SK-N-SH (cell line): ENCODE results near the gene SLC9A7. TPM values are rescaled to one million over a fixed set of nuclear protein-coding genes. Genes with fewer than 3 reads are reported as not detected.

Source experiments
- CTCF ChIA-PET: fragments of 300-600, 350-600 bp; formaldehyde crosslinking; extraction: SDS; loops from one replicate; lab custom pipeline; 2021; lab: Yijun Ruan, JAX
- POLR2A ChIA-PET: fragments of 350-600 bp; sonication (Branson Sonifier 250); formaldehyde crosslinking; extraction: SDS; loops from one replicate; lab custom pipeline; 2020; ENCODE audit warnings: antibody characterized with exemption, inconsistent platforms; lab: Yijun Ruan, JAX
- DNase-seq: peaks from one replicate; pipeline ENCODE4 v3.0.0; 2012
- H2AFZ ChIP-seq: fragments of 200-600 bp; sonication (generic); 2 replicates; pipeline ENCODE4 v1.8.1; 2016; ENCODE audit warnings: antibody characterized with exemption, mild to moderate bottlenecking, low read depth
- H3F3A ChIP-seq: fragments of 200-600 bp; sonication (generic); replicated peaks from 2 replicates; pipeline ENCODE3; 2016; ENCODE audit warnings: antibody characterized with exemption, mild to moderate bottlenecking; ENCODE audit not compliant: insufficient read depth
- H3K27ac ChIP-seq, 2 experiments: fragments of 200-500 bp in 1 of 2; fragments of 200-600 bp in 1 of 2; sonication (Bioruptor generic) in 1 of 2; sonication (generic), shearing (Covaris generic) in 1 of 2; 2 replicates each; pipeline versions ENCODE4 v1.5.1 to v1.6.1; 2014 to 2016; ENCODE audit warnings: low read depth in 2 of 2, inconsistent platforms in 1 of 2, low read length in 1 of 2, mild to moderate bottlenecking in 1 of 2, mixed read lengths in 1 of 2
- H3K27me3 ChIP-seq: fragments of 200-600 bp; sonication (generic), shearing (Covaris generic); 2 replicates; pipeline ENCODE4 v1.6.1; 2016; ENCODE audit warnings: mixed run types; ENCODE audit not compliant: insufficient read depth
- H3K36me3 ChIP-seq, 2 experiments: fragments of 200-500 bp in 1 of 2; fragments of 200-600 bp in 1 of 2; sonication (Bioruptor generic) in 1 of 2; sonication (generic) in 1 of 2; replicated peaks in 1 of 2; 2 replicates each; pipeline versions ENCODE3 to v1.5.1; 2014 to 2016; ENCODE audit warnings: low read length in 1 of 2, mild to moderate bottlenecking in 1 of 2; ENCODE audit not compliant: insufficient read depth in 2 of 2, control insufficient read depth in 1 of 2
- H3K4me1 ChIP-seq, 2 experiments: fragments of 200-500 bp in 1 of 2; fragments of 200-600 bp in 1 of 2; sonication (Bioruptor generic) in 1 of 2; sonication (generic), shearing (Covaris generic) in 1 of 2; 2 replicates each; pipeline versions ENCODE4 v1.5.1 to v1.6.1; 2014 to 2016; ENCODE audit warnings: low read depth in 1 of 2, low read length in 1 of 2, mixed run types in 1 of 2; ENCODE audit not compliant: insufficient read depth in 2 of 2, control insufficient read depth in 1 of 2
- H3K4me2 ChIP-seq: fragments of 200-600 bp; sonication (generic), shearing (Covaris generic); 2 replicates; pipeline ENCODE4 v1.6.1; 2017; ENCODE audit warnings: mixed run types
- H3K4me3 ChIP-seq, 2 experiments: fragments of 200-500 bp in 1 of 2; fragments of 200-600 bp in 1 of 2; sonication (Bioruptor generic) in 1 of 2; sonication (generic), shearing (Covaris generic) in 1 of 2; 2 replicates each; pipeline versions ENCODE4 v1.5.1 to v1.8.1; 2014 to 2016; ENCODE audit warnings: low read depth in 2 of 2, inconsistent platforms in 1 of 2, low read length in 1 of 2, mild to moderate bottlenecking in 1 of 2, mixed read lengths in 1 of 2, moderate library complexity in 1 of 2
- H3K79me2 ChIP-seq: fragments of 200-600 bp; sonication (generic); 2 replicates; pipeline ENCODE4 v1.8.1; 2017; ENCODE audit warnings: mild to moderate bottlenecking; ENCODE audit not compliant: insufficient read depth
- H3K9ac ChIP-seq: fragments of 200-600 bp; sonication (generic); 2 replicates; pipeline ENCODE4 v1.6.1; 2017; ENCODE audit warnings: mixed run types
- H3K9me2 ChIP-seq: fragments of 200-600 bp; sonication (generic); 2 replicates; pipeline ENCODE4 v1.6.1; 2017; ENCODE audit warnings: mixed run types
- H3K9me3 ChIP-seq: fragments of 200-600 bp; sonication (generic); 2 replicates; pipeline ENCODE4 v1.6.1; 2017; ENCODE audit warnings: mixed run types, mild to moderate bottlenecking, moderate library complexity
- H4K20me1 ChIP-seq: fragments of 200-600 bp; sonication (generic); 2 replicates; pipeline ENCODE4 v1.6.1; 2017; ENCODE audit warnings: mild to moderate bottlenecking, mixed run types; ENCODE audit not compliant: insufficient read depth
- NFIC ChIP-seq: IDR thresholded peaks from 2 replicates; pipeline ENCODE4 v1.4.0; 2012; ENCODE audit warnings: borderline replicate concordance
- NRF1 ChIP-seq: IDR thresholded peaks from 2 replicates; pipeline ENCODE4 v1.6.1; 2012; ENCODE audit warnings: low read depth, mild to moderate bottlenecking, low read length
- RAD21 ChIP-seq: IDR thresholded peaks from 2 replicates; pipeline ENCODE4 v1.6.1; 2012; ENCODE audit warnings: mild to moderate bottlenecking, low read length
- RCOR1 ChIP-seq: fragments of 150-350 bp; IDR thresholded peaks from 2 replicates; pipeline ENCODE4 v1.6.1; 2017; ENCODE audit warnings: antibody characterized with exemption, low read length
- RFX5 ChIP-seq: IDR thresholded peaks from 2 replicates; pipeline ENCODE4 v1.6.1; 2012; ENCODE audit warnings: mild to moderate bottlenecking, improper control_type of control experiment, low read length
- RXRA ChIP-seq: IDR thresholded peaks from 2 replicates; pipeline ENCODE4 v1.4.0; 2012; ENCODE audit warnings: low read depth, mild to moderate bottlenecking, borderline replicate concordance
- SIN3A ChIP-seq: IDR thresholded peaks from 2 replicates; pipeline ENCODE4 v1.6.1; 2012; ENCODE audit warnings: low read depth, mild to moderate bottlenecking, low read length, moderate library complexity, borderline replicate concordance
- TCF12 ChIP-seq: IDR thresholded peaks from 2 replicates; pipeline ENCODE4 v1.4.0; 2012
- YY1 ChIP-seq: IDR thresholded peaks from 2 replicates; pipeline ENCODE4 v1.4.0; 2012; ENCODE audit warnings: low read depth, mild to moderate bottlenecking
- WGBS: methylation state at CpG from one replicate; pipeline ENCODE4 v1.1.6; 2017; ENCODE audit warnings: low lambda C conversion rate; 5-methylcytosine and 5-hydroxymethylcytosine counted together
- polyA plus RNA-seq, 3 experiments: library from polyadenylated mRNA; depleted of rRNA; stranded (reverse); fragments of >200 nt; gene quantifications; 2 replicates each; pipeline ENCODE4 v1.2.3, GENCODE V29; 2012
- TF ChIP-seq, protein P1 (sequence below): IDR thresholded peaks from 2 replicates; pipeline ENCODE4 v1.4.0; 2012; ENCODE audit warnings: low read depth, borderline replicate concordance
- TF ChIP-seq, protein P2 (sequence below): IDR thresholded peaks from 2 replicates; pipeline ENCODE4; 2012
- TF ChIP-seq, protein P3 (sequence below): IDR thresholded peaks from 2 replicates; pipeline ENCODE4 v1.4.0; 2012; ENCODE audit warnings: low read depth, borderline replicate concordance

SLC9A7 gene
- polyA plus RNA-seq, 1 of the 3 experiments (the other 2 are of a cell fraction), result 10.5 TPM

DNA sequence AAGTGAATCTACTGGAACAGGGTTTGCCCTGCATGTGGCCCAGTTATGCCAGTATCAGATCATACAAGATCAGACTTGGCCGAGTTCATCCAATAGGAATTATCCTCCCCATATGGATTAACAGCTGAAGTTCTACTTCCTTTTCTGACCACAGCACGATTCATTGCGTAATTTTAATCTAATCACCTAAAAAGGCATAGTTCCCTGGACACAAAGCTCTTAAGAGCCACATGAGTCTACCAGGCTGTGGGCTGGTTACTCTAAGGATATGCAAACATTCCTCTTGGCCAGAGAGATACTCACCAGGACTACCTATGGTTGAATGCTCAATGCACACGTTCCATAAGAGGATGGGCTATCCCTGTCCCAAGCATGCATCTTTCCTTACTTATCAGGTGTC is 138.4 kb downstream of the SLC9A7 start:
- no peak overlapping the region for H3K4me2 ChIP-seq
- peaks cover 0 to 12% of the 10 kb centered on the region in 2 experiments for H3K36me3 ChIP-seq
- DNase-seq, result no peak
- no peak overlapping the region for H3K9ac ChIP-seq
- H3F3A ChIP-seq, result no peaks in the 10 kb centered on the region
- H3K27ac ChIP-seq, result no peak overlapping the region
- no peaks in the 10 kb centered on the region for H3K9me3 ChIP-seq
- H3K4me3 ChIP-seq, result no peak overlapping the region
- TF ChIP-seq NFIC (no peak), TCF12 (no peak), RFX5 (no peak)
- TF ChIP-seq, protein P1, sequence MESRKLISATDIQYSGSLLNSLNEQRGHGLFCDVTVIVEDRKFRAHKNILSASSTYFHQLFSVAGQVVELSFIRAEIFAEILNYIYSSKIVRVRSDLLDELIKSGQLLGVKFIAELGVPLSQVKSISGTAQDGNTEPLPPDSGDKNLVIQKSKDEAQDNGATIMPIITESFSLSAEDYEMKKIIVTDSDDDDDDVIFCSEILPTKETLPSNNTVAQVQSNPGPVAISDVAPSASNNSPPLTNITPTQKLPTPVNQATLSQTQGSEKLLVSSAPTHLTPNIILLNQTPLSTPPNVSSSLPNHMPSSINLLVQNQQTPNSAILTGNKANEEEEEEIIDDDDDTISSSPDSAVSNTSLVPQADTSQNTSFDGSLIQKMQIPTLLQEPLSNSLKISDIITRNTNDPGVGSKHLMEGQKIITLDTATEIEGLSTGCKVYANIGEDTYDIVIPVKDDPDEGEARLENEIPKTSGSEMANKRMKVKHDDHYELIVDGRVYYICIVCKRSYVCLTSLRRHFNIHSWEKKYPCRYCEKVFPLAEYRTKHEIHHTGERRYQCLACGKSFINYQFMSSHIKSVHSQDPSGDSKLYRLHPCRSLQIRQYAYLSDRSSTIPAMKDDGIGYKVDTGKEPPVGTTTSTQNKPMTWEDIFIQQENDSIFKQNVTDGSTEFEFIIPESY, result no peak
- no peaks in the 10 kb centered on the region for H3K9me2 ChIP-seq
- ChIA-PET POLR2A (no interaction called here), CTCF (no interaction called here)
- H3K4me1 ChIP-seq, result no peaks in the 10 kb centered on the region
- no peaks in the 10 kb centered on the region for H3K79me2 ChIP-seq
- no peaks in the 10 kb centered on the region for H4K20me1 ChIP-seq
- 53% methylated on average over 4 of the region's 4 CpGs for WGBS
- no peak overlapping the region for H2AFZ ChIP-seq
- H3K27me3 ChIP-seq, result no peaks in the 10 kb centered on the region; the same call in 1 of the 2 replicates

DNA sequence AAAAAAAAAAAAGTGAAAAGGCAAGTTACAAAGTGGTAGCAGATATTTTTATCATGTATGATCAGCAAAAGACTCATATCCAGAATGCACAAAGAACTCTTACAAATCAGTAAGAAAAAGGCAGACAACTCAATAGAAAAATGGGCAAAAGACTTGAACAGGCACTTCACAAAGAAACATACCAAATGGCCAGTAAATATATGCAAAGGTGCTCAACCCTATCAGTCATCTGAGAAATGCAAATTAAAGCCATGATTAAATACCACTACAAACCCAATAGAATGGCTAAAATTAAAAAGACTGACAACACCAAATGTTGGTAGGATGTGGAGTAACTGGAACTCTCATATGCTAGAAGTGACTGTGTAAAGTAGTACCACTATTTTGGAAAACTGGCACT is 140.0 kb downstream of the SLC9A7 start:
- no peaks in the 10 kb centered on the region; the same call in 1 of the 2 replicates for H3K27me3 ChIP-seq
- no peaks in the 10 kb centered on the region for H3K4me1 ChIP-seq
- no peak overlapping the region for H3K9ac ChIP-seq
- no peak overlapping the region for H2AFZ ChIP-seq
- no peak overlapping the region for H3K4me3 ChIP-seq
- H3K27ac ChIP-seq, result no peak overlapping the region
- H3F3A ChIP-seq, result no peaks in the 10 kb centered on the region
- peaks cover 0 to 12% of the 10 kb centered on the region in 2 experiments for H3K36me3 ChIP-seq
- H4K20me1 ChIP-seq, result no peaks in the 10 kb centered on the region
- H3K79me2 ChIP-seq, result no peaks in the 10 kb centered on the region
- TF ChIP-seq, protein P2, sequence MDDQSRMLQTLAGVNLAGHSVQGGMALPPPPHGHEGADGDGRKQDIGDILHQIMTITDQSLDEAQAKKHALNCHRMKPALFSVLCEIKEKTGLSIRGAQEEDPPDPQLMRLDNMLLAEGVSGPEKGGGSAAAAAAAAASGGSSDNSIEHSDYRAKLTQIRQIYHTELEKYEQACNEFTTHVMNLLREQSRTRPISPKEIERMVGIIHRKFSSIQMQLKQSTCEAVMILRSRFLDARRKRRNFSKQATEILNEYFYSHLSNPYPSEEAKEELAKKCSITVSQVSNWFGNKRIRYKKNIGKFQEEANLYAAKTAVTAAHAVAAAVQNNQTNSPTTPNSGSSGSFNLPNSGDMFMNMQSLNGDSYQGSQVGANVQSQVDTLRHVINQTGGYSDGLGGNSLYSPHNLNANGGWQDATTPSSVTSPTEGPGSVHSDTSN, result no peak
- TF ChIP-seq NRF1, result no peak
- TF ChIP-seq, protein P3, sequence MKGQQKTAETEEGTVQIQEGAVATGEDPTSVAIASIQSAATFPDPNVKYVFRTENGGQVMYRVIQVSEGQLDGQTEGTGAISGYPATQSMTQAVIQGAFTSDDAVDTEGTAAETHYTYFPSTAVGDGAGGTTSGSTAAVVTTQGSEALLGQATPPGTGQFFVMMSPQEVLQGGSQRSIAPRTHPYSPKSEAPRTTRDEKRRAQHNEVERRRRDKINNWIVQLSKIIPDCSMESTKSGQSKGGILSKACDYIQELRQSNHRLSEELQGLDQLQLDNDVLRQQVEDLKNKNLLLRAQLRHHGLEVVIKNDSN, result no peak
- no peak for TF ChIP-seq YY1
- TF ChIP-seq RXRA, result no peak
- no peak for TF ChIP-seq RAD21
- no peak for TF ChIP-seq RCOR1
- no peak for TF ChIP-seq SIN3A
- TF ChIP-seq, all 33 proteins: peak for 0
- no peak for DNase-seq
- ChIA-PET POLR2A (no interaction called here), CTCF (no interaction called here)
- H3K4me2 ChIP-seq, result no peak overlapping the region
- no peaks in the 10 kb centered on the region for H3K9me2 ChIP-seq
- H3K9me3 ChIP-seq, result no peaks in the 10 kb centered on the region
